Left kidney (tissue), 8 donors: Measurements from ENCODE around the gene NEDD8. TPM values are rescaled to one million over a fixed set of nuclear protein-coding genes. Genes with fewer than 3 reads are reported as not detected.

Experiments used
- DNase-seq: peaks from one replicate; pipeline ENCODE4 v3.0.0-alpha.2; 2013
- long read RNA-seq, 8 donors: transcript quantifications; one replicate each; lab custom pipeline, GENCODE V29; 2026
- polyA plus RNA-seq: library from polyadenylated mRNA; unstranded; fragments of 120-200 nt; gene quantifications from one replicate; pipeline ENCODE4 v1.2.1, GENCODE V29; 2013; ENCODE audit not compliant: insufficient read length

Gene NEDD8
- 231 TPM for polyA plus RNA-seq
- long read RNA-seq, donor 1, transcript NEDD8-208 (3 exons, 654 nt), result minor isoform, 6 of 144 reads
- long read RNA-seq, donor 1, transcript NEDD8-201 (4 exons, 708 nt), result major isoform, 132 of 144 reads
- long read RNA-seq, donor 1, partial matches to known transcripts, result 0 of 144 reads
- long read RNA-seq, donor 1, other reads (novel, unspliced or antisense), result 0 of 144 reads
- long read RNA-seq, donor 2, transcript NEDD8-206 (5 exons, 651 nt), result minor isoform, 6 of 149 reads
- long read RNA-seq, donor 2, transcript NEDD8-201 (4 exons, 708 nt), result major isoform, 126 of 149 reads
- long read RNA-seq, donor 2, partial matches to known transcripts, result 9 of 149 reads
- long read RNA-seq, donor 2, other reads (novel, unspliced or antisense), result 0 of 149 reads
- long read RNA-seq, donor 3, transcript NEDD8-201 (4 exons, 708 nt), result major isoform, 112 of 171 reads
- long read RNA-seq, donor 3, partial matches to known transcripts, result 44 of 171 reads
- long read RNA-seq, donor 3, other reads (novel, unspliced or antisense), result 11 of 171 reads
- long read RNA-seq, donor 4, transcript NEDD8-201 (4 exons, 708 nt), result major isoform, 30 of 34 reads
- long read RNA-seq, donor 4, partial matches to known transcripts, result 0 of 34 reads
- long read RNA-seq, donor 4, other reads (novel, unspliced or antisense), result 0 of 34 reads
- long read RNA-seq, donor 5, transcript NEDD8-208 (3 exons, 654 nt), result minor isoform, 6 of 310 reads
- long read RNA-seq, donor 5, transcript NEDD8-201 (4 exons, 708 nt), result major isoform, 278 of 310 reads
- long read RNA-seq, donor 5, transcript NEDD8-203 (3 exons, 653 nt), result minor isoform, 9 of 310 reads
- long read RNA-seq, donor 5, partial matches to known transcripts, result 12 of 310 reads
- long read RNA-seq, donor 5, other reads (novel, unspliced or antisense), result 0 of 310 reads
- long read RNA-seq, donor 6, transcript NEDD8-201 (4 exons, 708 nt), result major isoform, 172 of 191 reads
- long read RNA-seq, donor 6, partial matches to known transcripts, result 7 of 191 reads
- long read RNA-seq, donor 6, other reads (novel, unspliced or antisense), result 0 of 191 reads
- long read RNA-seq, donor 7, transcript NEDD8-203 (3 exons, 653 nt), result minor isoform, 10 of 272 reads
- long read RNA-seq, donor 7, transcript NEDD8-201 (4 exons, 708 nt), result major isoform, 239 of 272 reads
- long read RNA-seq, donor 7, partial matches to known transcripts, result 13 of 272 reads
- long read RNA-seq, donor 7, other reads (novel, unspliced or antisense), result 0 of 272 reads
- long read RNA-seq, donor 8, transcript NEDD8-201 (4 exons, 708 nt), result major isoform, 54 of 60 reads
- long read RNA-seq, donor 8, partial matches to known transcripts, result 0 of 60 reads
- long read RNA-seq, donor 8, other reads (novel, unspliced or antisense), result 0 of 60 reads

DNA sequence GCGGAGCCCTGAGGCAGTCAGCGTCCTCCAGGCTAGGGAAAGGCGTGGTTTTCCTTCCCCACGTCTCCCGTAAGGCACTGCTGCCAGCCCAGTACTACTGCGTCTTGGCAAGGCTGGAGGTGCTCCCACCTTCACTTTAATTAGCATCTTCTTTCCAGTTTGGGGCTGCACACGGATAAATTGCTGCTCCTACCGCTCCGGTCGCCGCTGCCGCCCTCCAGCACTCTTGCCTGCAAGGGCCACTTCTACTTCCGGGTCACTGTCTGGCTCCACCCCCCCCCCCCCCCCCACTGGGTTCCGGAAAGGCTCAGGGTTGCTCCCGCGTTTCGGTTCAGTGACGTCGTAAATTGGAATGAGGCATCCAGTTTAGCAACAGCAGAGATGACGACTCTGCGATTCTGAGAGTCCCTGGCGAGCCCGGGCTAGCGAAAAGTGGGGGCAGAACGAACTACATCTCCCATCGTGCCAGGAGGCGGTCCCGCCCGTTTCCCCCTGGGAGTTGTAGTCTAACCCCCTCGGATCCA, at the start of gene NEDD8:
Gene NEDD8 (minus strand): TSS at position 247 of the 524 bp plus-strand sequence. CDS start 100 bp downstream, at position 147.
- peak; percentile 85 for DNase-seq

DNA sequence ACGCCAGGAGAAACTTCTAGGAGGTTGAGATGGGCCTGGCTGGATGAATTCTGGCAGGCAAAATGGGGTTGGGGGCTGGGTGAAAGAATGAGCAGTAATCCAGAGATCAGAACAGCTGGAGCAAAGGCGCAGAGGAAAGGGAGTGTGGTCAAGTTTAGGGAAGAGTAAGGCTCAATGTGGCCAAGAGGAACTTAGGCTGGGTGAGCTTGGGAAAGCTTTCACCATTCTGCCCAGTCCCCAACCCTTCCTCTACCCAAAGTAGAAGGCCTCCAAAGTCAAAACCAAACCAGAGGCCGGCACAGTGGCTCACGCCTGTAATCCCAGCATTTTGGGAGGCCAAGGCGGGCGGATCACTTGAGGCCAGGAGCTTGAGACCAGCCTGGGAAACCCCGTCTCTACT, 49.5 kb upstream of the NEDD8 start:
- DNase-seq, result no peak

DNA sequence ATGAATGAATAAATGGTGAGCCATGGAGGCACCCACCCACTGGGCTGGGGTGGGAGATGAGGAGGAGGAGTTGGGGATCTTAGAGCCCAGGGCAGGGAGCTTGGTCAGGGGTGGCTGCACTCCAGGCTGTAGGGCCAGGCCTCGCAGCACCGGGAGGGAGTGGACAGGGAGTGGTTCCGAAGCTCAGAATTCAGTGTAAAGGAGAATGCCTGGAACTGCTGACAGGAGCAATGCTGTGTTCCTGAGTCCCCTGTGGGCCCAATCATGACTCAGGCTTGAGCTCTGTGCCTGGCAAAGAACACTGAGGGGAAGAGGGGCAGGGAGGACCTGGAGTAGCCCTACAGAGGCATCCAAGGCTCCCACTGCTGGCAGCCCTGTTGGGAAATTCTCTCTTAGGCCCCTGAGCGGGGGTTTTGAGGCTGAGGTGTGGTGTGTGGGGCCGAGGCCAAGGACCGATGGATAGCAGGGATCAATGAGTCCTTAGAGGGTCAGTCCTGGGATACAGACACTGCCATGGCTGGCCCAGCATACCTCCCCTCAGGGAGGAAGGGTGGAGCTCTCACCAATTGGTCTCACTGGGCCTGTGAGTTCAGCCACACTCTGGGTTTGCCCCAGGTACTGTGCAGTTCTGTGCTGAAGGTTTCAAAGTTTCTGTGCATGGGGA, 48.8 kb upstream of the NEDD8 start:
- DNase-seq, result no peak

DNA sequence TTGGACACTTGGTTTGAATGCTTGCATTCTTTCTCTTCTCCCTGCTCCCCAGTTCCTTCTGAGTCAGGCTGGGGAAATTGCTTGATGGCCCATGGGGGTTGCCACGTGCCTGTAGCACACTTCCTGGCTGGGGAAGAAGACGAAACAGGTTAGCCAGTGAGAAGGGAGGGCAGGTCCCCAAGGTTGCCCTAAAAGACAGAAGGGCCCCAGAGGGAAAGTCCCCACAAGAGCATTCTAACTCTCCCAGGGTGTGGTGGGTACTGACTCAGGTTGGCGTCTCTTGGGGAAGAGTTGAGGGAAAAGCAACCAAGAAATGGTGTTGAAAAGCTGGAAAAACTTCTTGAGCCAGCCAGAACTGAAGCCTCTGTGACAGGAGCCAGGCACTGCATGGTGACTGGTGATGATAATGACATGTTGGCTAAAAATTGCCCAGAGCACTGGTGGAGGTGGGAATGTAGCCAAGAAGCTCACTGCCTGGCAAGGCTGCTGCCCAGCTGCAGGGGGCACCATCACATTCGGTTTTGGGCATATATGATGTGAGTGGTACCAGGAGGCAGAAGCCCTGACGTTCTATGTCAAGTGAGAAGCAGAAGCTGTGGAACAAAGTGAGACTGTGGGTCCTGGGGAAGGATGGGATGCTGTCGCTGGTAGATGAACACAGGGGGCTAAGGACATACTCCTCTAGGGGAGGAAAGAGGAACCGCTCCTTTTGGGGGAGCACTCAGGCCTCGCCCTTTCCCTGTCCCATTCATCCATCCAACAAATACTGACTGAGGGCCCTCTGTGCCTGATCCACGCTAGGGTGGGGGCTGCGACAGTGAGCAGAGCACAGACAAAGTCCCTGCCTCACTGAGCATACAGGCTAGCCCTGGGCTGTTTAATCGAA, 47.4 kb upstream of the NEDD8 start:
- DNase-seq, result no peak

DNA sequence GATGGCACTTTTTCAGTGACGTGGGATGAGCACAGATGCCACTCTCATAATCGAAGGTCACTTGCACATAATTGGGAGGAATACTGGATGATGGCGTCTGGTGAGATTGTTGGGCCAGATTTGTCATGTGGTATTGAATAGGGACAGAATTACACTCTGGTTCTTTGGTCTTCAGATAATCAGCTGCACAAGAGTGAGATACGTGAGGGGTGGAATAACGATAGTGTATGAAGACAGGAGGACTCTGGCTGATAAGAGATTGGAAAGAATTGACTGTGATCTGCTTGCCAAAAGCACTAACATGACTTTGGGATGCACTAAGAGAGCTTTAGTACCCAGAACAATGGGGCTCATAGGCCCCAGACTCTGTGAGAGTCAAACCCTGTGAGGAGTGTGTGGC, 46.3 kb upstream of the NEDD8 start:
- DNase-seq, result no peak

DNA sequence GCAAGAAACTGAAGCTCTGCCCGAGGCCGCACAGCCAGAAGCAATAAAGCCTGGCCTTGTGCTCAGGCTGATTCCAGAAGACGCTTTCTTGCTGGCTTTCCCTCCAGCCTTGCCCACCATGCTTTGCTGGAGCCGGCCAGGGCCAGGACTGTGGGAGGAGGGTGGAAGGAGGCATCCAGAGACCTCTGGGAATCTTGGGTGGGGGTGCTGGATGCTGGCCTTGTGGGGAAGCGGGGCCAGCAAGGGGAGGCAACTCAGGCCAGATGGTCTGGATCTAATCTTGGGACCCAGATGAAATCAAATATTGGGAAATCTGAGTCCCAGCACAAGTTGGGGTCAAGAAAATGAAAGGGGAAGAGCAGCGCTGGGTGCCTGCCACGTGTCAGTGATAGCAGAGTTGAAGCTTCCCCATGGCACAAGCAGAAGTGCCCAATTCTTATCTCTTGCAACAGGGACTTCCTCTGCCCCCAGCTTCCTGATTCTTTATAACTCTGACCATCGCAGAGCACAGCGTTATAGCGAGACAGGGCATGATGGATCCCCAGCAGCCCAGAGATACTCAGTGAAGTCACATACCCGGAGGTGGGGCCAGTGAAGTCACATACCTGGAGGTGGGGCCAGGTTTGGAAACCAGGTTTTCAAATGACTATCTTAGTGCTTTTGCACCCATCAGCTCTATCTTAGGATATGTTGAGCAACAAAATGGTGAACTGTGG, 45.6 kb upstream of the NEDD8 start:
- DNase-seq, result no peak

DNA sequence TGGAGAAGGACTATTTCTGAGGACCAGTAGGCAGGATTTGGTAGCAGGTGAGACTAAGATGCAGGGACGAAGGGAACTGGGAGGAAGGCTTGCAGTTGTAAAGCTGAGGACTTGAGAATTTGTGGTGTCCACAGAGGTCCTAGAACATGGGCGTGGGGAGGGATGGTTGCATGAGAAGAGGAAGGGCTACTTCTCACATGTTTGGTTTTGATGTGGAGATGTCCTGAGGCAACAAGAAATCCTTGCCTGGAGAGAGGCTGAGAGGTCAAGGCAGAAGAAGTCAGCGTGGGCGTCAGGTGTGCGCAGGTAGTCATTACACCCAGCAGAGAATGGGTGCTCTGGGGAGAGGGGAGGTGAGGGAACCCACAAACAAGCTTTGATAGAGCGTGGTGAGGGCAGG, 44.9 kb upstream of the NEDD8 start:
- no peak for DNase-seq

DNA sequence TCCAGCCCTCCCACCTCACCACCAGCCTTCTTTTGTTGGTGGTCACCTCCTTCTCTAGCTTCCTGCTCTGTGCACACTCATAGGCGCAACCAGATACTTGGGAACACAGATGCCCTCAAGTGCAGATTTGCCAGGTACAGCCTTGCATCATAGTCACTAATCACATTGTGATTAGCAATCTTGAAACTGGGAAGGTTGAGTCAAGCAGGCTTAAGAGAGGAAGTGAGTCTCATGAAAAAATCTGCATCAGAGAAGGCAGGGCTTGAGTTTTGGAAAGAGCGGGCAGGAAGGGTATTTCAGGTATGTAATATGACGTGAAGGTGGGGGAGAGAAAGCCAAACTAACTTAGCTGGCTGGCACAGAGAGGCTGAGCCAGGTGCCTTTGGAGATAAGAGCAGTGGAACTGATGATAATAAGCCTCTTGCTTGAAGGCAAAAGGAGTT, 42.0 kb upstream of the NEDD8 start:
- no peak for DNase-seq

DNA sequence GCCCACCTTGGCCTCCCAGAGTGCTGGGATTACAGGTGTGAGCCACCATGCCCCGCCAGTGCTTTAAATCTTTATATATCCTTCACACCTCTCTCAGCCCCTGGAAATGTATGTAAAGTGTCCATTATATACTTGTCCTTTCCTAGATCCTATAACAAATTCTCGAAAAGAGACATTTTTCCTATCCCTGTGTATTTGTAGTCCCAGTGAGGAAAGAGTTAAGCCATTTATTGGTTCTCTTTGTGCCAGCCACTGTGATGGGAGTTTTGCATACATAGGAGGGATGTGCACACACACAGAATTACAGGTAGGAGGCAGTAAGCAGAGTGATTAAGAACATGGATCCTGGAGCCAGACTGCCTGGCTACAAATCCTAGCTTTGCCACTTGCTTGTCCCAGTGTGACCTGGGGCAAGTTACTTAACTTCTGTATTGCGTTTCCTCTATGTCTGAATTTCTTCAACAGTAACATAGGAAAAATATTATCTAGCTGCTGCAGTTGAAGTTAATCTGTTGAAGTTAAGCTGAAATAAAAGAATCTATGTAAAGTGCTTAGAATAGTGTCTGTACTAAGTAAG, 41.3 kb upstream of the NEDD8 start:
- DNase-seq, result no peak

DNA sequence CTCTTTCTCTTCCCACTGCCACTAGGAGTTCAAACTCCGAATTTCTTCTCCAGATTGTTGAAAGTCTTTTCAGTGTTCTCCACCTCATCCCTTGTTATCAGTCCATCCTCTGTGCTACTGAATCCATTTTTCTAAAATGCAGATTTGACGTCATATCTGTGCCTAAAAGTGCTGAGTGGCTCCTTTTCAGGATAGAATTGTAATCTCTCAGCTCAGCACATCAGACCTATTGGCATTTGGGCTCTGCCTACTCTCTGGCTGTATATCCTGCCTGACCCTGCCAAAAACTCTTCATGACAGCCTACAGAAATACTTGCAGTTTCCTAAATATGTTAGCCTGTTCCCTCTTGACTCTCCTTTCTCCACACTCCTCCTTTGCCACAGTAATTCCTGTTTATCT, 40.3 kb upstream of the NEDD8 start:
- no peak for DNase-seq

DNA sequence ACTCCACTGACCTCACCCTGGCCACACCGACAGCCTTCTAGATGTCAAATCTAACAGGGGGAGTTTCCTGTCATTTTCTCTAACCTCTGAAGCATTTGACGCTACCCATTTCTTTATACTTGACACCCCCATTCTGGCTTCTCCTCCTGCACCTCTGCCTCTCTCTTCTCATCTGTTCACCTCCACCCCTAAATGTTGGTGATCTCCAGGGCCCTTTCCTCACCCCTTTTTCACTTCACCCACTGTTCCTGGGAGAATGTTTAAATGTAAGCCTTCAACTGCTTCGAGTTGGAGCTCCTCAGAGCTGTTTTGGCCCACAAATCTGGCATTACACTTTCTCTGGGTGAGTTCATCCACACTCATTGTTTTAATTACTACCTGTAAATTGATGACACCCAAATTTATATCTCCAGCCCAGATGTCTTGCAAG, 39.7 kb upstream of the NEDD8 start:
- DNase-seq, result no peak

DNA sequence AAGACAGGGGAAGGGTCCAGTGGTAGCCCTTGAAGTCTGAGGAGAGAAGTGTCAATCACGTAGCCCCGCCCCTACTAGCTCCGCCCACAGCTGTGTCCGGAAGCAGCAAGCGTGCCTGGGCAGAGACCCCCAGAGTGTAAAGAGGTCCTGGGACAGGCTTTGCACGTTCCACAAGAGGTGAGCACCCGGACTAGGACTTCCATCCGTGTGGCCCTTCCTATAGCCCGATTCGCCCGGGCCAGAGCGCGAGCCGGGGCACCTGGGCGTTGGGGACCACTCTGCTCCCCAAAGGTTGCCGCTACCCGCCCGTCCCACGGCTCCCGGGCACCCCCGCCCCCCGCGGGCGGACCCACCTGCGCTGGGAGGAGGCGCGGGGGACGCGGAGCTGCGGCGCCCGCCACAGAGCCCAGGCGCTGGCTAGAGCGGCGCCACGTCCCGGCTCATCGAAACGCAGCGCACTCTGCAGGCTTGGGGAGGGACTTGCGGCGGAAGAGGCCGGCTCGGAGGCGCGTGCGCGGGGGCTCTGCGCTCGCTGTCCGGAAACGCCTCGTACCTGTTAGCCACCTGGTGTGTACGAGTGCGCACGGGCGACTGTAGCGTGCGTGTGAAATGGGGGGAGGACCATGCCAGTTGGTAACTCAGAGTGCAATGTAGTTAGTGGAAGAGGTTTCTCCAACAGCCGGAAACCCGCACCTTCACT, 39.1 kb upstream of the NEDD8 start, which contains the start of gene RABGGTA:
Gene RABGGTA (minus strand): TSS at position 464 of the 700 bp plus-strand sequence. CDS start 482 bp downstream, outside the sequence.
- peak; percentile 88 for DNase-seq

DNA sequence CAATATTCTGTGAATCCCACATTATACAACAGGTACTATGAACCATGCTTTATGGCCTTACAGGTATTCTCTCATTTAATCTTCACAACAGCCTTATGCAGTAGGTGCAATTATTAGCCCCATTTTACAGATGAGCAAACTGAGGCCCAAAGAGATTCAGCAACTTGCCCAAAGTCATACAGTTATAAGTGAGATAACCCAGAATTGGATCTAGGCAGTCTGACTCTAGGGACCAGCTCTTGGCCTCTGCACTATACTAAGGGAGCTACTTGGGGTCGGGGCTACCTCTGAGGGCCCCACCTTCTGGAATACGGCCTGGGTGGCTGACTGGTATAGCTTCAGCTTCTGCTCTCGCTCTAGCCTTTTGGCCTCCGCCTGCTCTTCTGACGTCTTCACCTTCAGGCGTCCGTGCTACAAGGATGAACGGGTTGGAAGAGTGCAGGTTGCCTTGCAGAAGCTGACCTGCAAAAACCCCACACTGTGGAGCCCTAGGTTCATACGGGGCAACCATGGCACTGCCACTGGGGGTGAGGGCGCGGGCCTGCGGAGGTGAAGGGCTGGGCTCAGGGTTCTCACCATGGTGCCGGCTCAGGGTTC, 38.5 kb upstream of the NEDD8 start:
- DNase-seq, result no peak

DNA sequence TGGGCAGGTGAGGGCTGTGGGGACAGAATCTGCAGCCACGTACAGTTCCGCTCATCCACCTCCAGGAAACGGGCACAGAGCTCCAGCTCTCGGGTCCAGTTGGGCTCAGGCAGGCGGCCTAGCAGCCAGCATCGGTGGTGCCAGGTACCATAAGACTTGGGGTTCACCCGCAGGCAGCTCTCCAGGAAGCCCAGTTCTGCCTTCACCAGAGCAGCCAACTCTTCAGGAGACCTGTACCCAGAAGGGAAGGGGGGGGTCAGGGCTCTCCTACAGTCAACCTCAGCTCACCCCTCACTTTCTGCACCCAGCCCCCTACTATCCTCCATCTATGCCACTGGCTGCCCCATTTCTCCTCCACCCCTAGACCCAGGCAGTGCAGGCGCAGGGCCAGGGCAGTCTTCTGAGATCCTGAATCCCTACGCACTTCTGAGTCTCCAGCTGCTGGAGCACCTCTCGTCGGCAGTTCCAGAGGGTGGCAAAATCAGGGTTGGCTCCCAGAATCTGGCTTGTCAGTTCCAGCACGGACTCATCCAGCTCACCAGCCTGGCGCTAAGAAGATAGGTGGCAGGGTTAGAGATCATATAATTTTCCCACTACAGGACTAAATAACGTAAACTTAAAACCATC, 37.9 kb upstream of the NEDD8 start:
- DNase-seq, result no peak

DNA sequence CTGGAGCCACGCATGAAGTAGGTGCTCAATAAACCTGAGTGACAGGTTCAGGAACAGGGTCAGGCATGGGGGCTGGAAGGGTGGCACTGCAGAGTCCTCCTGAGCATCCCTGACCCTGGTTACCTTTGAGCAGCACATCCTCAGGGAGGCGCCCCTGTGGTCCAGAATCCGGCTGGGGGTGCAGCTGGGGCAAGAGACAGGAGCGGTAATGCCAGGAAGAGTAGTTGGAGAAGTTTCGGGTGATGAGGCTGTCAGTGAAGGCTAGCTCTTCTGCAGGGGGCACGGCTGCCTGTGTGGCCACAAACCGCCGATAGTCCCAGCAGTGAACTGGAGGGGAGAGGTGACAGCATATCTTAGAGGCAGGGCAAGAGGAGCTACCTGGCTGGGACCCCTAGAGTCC, 37.2 kb upstream of the NEDD8 start:
- DNase-seq, result no peak

DNA sequence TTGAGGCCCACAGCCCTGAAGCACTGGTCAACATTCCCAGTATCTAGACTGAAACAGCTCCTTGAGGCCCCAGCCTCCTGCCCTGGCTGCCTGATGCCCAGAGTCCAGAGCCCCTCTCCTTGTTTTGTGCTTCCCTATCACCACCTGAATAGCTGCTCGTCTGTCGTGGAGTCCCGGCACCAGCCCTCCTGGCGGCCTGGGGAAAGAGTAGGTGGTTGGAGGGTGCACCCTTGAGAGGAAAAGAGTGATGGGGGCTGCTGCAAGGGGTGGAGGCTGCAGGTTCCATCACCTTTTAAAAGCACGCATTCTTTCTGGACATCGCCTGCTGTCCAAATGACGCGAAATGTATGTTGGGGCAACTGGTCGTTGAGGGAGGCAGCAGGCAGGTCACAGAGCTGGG, 36.1 kb upstream of the NEDD8 start:
- no peak for DNase-seq

DNA sequence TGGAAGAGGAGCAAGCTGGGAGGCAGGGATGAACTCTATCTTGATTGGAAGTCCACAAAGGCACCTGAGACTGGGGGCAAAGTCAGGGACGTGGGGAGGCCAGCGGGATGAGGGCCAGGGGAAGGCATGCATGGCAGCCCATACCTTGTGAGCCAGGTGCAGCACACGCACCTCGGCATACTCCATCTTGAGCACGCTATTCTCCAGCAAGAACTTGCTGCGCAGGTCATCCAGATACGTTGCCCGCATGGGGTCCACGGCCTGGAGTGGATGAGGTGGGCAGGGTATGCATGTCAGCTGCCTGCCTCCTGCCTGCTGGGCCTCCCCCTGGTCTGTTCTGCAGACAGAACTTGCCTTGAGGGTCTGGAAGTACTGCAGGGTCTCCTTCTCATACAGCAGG, 35.3 kb upstream of the NEDD8 start:
- DNase-seq, result no peak
